Heart left ventricle (tissue), 16 donors: ENCODE measurements around the gene NMRK2. TPM values are rescaled to one million over a fixed set of nuclear protein-coding genes. Genes with fewer than 3 reads are reported as not detected.

ENCODE experiments used
- ATAC-seq, 4 donors: fragments of 200-7000 bp; cut with Tn5 transposase; one replicate each; pipeline ENCODE4 v1.9.1; 2020 to 2022; ENCODE audit warnings: moderate library complexity in 4 of 4, mild to moderate bottlenecking in 3 of 4, moderate number of reproducible peaks in 1 of 4
- DNase-seq, 5 donors: peaks; one replicate each; pipeline ENCODE4 v3.0.0-alpha.2; 2020
- H3K27ac ChIP-seq, 12 donors: fragments of 200-600 bp; sonication (generic) in 4 of 12; one replicate each; pipeline versions ENCODE4 v1.5.0 to v1.8.0; 2016 to 2022; ENCODE audit warnings: mild to moderate bottlenecking in 2 of 12
- H3K27me3 ChIP-seq, 9 donors: fragments of 200-600 bp; sonication (generic) in 2 of 9; one replicate each; pipeline versions ENCODE4 v1.5.1 to v1.8.0; 2016 to 2022; ENCODE audit warnings: mild to moderate bottlenecking in 3 of 9
- H3K36me3 ChIP-seq, 9 donors: fragments of 200-600 bp; sonication (generic) in 2 of 9; one replicate each; pipeline versions ENCODE4 v1.5.0 to v1.8.0; 2018 to 2022; ENCODE audit warnings: mild to moderate bottlenecking in 2 of 9
- H3K4me1 ChIP-seq, 12 donors: fragments of 200-600 bp; sonication (generic) in 4 of 12; one replicate each; pipeline versions ENCODE4 v1.5.0 to v1.8.0; 2016 to 2022; ENCODE audit warnings: mild to moderate bottlenecking in 3 of 12
- H3K4me3 ChIP-seq, 12 donors: fragments of 200-600 bp; sonication (generic) in 4 of 12; one replicate each; pipeline versions ENCODE4 v1.5.0 to v1.8.0; 2017 to 2022; ENCODE audit warnings: mild to moderate bottlenecking in 9 of 12, moderate library complexity in 4 of 12
- H3K9me3 ChIP-seq, 12 donors: fragments of 200-600 bp; sonication (generic) in 4 of 12; one replicate each; pipeline versions ENCODE4 v1.5.0 to v1.8.0; 2016 to 2022; ENCODE audit warnings: mild to moderate bottlenecking in 1 of 12
- POLR2A ChIP-seq, 2 donors: fragments of 450-650 bp; IDR thresholded peaks; one replicate each; pipeline ENCODE4 v1.6.1; 2017; ENCODE audit warnings: antibody characterized with exemption in 2 of 2, mild to moderate bottlenecking in 2 of 2, moderate library complexity in 2 of 2
- WGBS, 4 donors: extraction: QIAGEN DNeasy Blood & Tissue Kit in 2 of 4; methylation state at CpG; one replicate each; pipeline versions ENCODE4 v1.1.5 to v1.1.7; 2013 to 2018; 5-methylcytosine and 5-hydroxymethylcytosine counted together
- intact Hi-C, 10 donors: fragments of 100-400 bp; cut with DNase I; formaldehyde crosslinking; loops; one replicate each; pipeline versions ENCODE4 v1.11.1 to v1.14.2; 2022
- polyA plus RNA-seq, 2 donors: library from polyadenylated mRNA; stranded (reverse); fragments of 200-250 nt; gene quantifications; one replicate each; pipeline ENCODE4 v1.2.3, GENCODE V29; 2013
- total RNA-seq, 9 donors: library from RNA; depleted of rRNA in 2 of 9; stranded (reverse); fragments of >200 nt in 2 of 9; fragmentation: NEBNext Ultra II Directional in 3 of 9; extraction: Animal tissue kit (Norgen Biotek cat#: 25700) in 3 of 9; gene quantifications; one replicate each; pipeline versions ENCODE4 v1.1.0 to v1.2.4, GENCODE V29; 2016 to 2023
- TF ChIP-seq, protein P1 (sequence below), 12 donors: fragments of 200-600 bp; sonication (generic) in 4 of 12; IDR thresholded peaks; one replicate each; pipeline versions ENCODE4 v1.5.0 to v1.8.0; 2018 to 2022; ENCODE audit warnings: antibody characterized with exemption in 12 of 12, mild to moderate bottlenecking in 5 of 12
- donor health status: ischemic (EF 13 %, LVEDD 7.1; RV severe dilation, severe dysfunction).
- donor health status: healthy with polysubstance abuse.
- donor health status: DM: no; HTN: yes; CAD: no.
- donor health status: DM: no; HTN: no; CAD: no.
- donor health status: ischemic (EF 25% LVEDD 6.9; RV normal size, moderate dysfunction).
- donor health status: ischemic (EF 25% LVEDD 5.7; RV mildly dilated, moderate dysfunction).
- donor health status: healthy.
- donor health status: DM: yes; HTN: yes; CAD: no.
- donor health status: ischemic (EF 35%, LVEDD 5.7; RV mildly dilated, moderate dysfunction).
- donor health status: nonischemic (EF 11% LVEDD 7.7; RV severe dilation, severe dysfunction).
- donor health status: DM: yes; HTN: yes; CAD: no.
- donor health status: PGD.
- donor health status: ischemic (EF 29% LVEDD 5.4; RV normal size, mild dysfunction).
- donor health status: nonischemic (EF 23%, LVEDD 6.1; RV moderate dilation, normal function).

The NMRK2 gene
- total and polyA plus RNA-seq, 11 donors: 347 to 2,001 (median 612) TPM

DNA sequence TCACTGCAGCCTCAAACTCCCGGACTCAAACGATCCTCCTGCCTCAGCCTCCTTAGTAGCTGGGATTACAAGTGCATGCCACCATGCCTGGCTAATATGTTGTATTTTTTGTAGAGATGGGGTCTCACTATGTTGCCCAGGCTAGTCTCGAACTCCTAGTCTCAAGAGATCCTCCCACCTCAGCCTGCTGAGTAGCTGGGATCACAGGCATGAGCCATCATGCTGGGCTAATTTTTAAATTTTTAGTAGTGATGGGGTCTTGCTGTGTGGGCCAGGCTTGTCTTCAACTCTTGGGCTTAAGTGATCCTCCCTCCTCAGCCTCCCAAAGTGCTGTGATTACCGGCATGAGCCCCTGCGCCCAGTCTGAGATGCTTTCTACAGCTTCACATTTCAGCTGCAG lies 37.1 kb upstream of the NMRK2 start:
- 77 to 89% (median 85%) methylated on average over 5 of the region's 5 CpGs for WGBS, 4 donors
- H3K9me3 ChIP-seq: peaks cover 0 to 11% (median 3%) of the 10 kb centered on the region in 12 donors

DNA sequence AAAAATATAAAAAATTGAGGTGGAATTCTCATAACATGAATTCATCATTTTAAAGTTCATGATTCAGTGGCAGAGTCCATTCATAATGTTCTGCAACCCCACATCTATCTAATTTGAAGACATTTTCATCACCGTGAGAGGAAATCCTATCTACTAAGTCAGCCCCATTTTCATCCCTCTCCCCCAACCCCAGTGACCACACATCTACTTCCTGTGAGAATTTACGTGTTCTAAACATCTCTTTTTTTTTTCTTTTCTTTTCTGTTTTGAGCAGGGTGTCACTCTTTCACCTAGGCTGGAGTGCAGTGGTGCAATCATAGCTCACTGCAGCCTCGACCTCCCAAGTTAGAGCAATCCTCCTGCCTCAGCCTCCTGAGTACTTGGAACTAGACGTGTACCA lies 34.9 kb upstream of the NMRK2 start:
- intact Hi-C loops: no loop called here
- no peaks in the 10 kb centered on the region for H3K36me3 ChIP-seq
- H3K9me3 ChIP-seq: peaks cover 0 to 11% (median 3%) of the 10 kb centered on the region in 12 donors
- H3K27ac ChIP-seq: no peak overlapping the region
- 69 to 81% (median 75%) methylated on average over 4 of the region's 4 CpGs for WGBS, 4 donors
- no peak for ATAC-seq
- H3K4me3 ChIP-seq: no peak overlapping the region
- TF ChIP-seq, protein P1, sequence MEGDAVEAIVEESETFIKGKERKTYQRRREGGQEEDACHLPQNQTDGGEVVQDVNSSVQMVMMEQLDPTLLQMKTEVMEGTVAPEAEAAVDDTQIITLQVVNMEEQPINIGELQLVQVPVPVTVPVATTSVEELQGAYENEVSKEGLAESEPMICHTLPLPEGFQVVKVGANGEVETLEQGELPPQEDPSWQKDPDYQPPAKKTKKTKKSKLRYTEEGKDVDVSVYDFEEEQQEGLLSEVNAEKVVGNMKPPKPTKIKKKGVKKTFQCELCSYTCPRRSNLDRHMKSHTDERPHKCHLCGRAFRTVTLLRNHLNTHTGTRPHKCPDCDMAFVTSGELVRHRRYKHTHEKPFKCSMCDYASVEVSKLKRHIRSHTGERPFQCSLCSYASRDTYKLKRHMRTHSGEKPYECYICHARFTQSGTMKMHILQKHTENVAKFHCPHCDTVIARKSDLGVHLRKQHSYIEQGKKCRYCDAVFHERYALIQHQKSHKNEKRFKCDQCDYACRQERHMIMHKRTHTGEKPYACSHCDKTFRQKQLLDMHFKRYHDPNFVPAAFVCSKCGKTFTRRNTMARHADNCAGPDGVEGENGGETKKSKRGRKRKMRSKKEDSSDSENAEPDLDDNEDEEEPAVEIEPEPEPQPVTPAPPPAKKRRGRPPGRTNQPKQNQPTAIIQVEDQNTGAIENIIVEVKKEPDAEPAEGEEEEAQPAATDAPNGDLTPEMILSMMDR (IDR thresholded peaks at IDR 0.05): no peak
- no peak for TF ChIP-seq POLR2A (IDR thresholded peaks at IDR 0.05)
- H3K4me1 ChIP-seq: no peaks in the 10 kb centered on the region
- no peaks in the 10 kb centered on the region for H3K27me3 ChIP-seq
- no peak for DNase-seq

More for the DNA sequence above, 37.1 kb upstream of the NMRK2 start:
- Histone ChIP-seq H3K36me3 (no peaks in the 10 kb centered on the region), H3K27me3 (no peaks in the 10 kb centered on the region), H3K4me1 (no peaks in the 10 kb centered on the region), H3K4me3 (no peak overlapping the region), H3K27ac (no peak overlapping the region)
- no peak for TF ChIP-seq POLR2A (IDR thresholded peaks at IDR 0.05)
- TF ChIP-seq, protein P1 (IDR thresholded peaks at IDR 0.05): no peak
- DNase-seq (no peak), ATAC-seq (no peak)
- intact Hi-C loops: no loop called here

DNA sequence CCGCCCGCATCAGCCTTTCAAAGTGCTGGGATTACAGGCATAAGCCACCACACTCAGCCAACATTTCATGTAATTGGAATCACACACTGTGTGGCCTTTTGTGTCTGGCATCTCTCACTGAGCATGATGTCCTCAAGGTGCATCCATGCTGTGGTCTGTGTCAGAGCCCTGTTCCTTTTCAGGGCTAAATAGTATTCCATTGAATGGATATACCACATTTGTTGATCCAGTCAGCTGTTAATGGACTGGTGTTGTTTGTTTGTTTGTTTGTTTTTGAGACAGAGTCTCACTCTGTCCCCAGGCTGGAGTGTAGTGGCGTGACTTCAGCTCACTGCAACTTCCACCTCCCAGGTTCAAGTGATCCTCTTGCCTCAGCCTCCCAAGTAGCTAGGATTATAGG lies 34.4 kb upstream of the NMRK2 start:
- TF ChIP-seq, protein P1 (IDR thresholded peaks at IDR 0.05): no peak
- no peak for TF ChIP-seq POLR2A (IDR thresholded peaks at IDR 0.05)
- Histone ChIP-seq H3K36me3 (no peaks in the 10 kb centered on the region), H3K9me3 (peaks cover 0 to 11% (median 3%) of the 10 kb centered on the region in 12 donors), H3K4me1 (no peaks in the 10 kb centered on the region), H3K27me3 (no peaks in the 10 kb centered on the region), H3K4me3 (no peak overlapping the region), H3K27ac (no peak overlapping the region)
- ATAC-seq (no peak), DNase-seq (no peak)
- WGBS, 4 donors: 77 to 95% (median 91%) methylated on average over 3 of the region's 3 CpGs
- intact Hi-C loops: no loop called here

DNA sequence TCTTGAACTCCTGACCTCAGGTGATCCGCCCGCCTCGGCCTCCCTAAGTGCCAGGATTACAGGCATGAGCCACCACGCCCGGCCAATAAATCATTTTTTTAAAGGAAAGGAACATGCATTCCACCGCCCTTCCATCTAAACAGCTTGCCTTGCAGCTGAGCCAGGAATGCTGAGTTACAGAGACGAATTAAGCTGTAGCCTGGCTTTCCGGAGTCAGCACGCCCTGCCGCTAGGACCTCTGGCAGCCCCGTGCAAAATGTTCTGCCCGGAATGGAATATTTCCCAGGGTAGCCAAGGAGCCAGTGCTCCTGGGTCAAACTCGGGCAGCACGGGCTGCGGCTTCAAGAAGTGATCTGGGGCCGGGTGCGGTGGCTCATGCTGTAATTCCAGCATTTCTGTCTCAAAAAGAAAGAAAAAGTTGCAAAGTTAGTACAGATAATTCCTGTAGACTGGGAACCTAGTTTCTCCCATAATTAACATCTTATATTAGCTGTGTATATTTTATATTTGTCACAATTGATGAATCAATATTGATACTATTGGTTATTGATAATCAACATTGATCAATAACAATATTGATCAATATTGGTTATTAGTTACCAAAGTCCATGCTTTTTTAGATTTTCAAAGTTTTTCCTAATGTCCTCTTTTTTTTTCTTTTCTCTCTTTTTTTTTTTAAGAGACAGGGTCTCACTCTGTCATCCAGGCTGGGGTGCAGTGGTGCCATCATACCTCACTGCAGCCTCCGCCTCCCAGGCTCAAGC lies 33.2 kb upstream of the NMRK2 start:
- H3K36me3 ChIP-seq: no peaks in the 10 kb centered on the region
- ATAC-seq (peak in 2 of 4 donors; percentile 58 to 65), DNase-seq (peak in 1 of 5 donors; percentile 26)
- H3K4me3 ChIP-seq: no peak overlapping the region
- no peak for TF ChIP-seq POLR2A (IDR thresholded peaks at IDR 0.05)
- TF ChIP-seq, protein P1 (IDR thresholded peaks at IDR 0.05): no peak
- WGBS, 4 donors: 56 to 78% (median 74%) methylated on average over 18 of the region's 18 CpGs
- intact Hi-C loops: no loop called here
- H3K27me3 ChIP-seq: no peaks in the 10 kb centered on the region
- H3K4me1 ChIP-seq: no peaks in the 10 kb centered on the region
- no peak overlapping the region for H3K27ac ChIP-seq
- H3K9me3 ChIP-seq: peaks cover 0 to 11% (median 3%) of the 10 kb centered on the region in 12 donors
